ENCODE measurements around the gene DNAJC18.

DNA sequence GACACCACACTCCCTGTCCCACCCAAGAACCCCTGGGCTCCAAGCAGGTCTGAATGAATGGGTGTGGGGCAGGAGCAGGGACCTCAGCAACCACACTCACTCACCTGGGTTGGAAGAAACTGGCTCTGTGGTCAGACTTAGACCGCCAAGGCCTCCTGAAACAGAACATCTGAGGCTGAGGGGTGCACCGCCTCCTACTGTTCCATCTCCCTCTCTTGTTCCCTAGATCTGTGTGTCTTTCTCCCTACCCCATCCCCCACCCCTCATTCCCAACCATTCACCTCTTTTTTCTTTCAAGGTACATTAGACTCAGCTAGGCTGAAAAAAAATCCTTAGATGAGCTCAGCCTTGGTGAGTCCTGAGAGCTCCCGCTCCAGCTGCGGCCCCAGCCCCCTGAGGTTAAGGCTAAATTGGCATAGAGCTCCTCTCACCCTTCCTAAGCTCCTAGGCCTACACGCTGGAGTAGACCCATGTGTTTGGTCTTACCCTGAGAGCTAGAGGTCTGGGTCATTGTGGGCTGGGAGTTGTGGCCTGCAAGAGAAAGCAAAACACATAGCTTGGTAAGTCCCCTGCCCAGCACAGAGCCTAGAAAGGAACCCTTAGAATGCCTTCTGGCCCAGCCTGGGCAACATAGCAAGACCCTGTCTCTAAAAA lies 18.5 kb upstream of the DNAJC18 start:
- TF ChIP-seq, protein P1, sequence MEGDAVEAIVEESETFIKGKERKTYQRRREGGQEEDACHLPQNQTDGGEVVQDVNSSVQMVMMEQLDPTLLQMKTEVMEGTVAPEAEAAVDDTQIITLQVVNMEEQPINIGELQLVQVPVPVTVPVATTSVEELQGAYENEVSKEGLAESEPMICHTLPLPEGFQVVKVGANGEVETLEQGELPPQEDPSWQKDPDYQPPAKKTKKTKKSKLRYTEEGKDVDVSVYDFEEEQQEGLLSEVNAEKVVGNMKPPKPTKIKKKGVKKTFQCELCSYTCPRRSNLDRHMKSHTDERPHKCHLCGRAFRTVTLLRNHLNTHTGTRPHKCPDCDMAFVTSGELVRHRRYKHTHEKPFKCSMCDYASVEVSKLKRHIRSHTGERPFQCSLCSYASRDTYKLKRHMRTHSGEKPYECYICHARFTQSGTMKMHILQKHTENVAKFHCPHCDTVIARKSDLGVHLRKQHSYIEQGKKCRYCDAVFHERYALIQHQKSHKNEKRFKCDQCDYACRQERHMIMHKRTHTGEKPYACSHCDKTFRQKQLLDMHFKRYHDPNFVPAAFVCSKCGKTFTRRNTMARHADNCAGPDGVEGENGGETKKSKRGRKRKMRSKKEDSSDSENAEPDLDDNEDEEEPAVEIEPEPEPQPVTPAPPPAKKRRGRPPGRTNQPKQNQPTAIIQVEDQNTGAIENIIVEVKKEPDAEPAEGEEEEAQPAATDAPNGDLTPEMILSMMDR (IDR thresholded peaks at IDR 0.05): no peak
- no peak for TF ChIP-seq POLR2A (IDR thresholded peaks at IDR 0.05)

Data from tibial nerve (tissue), 3 donors.